Measurements from ENCODE around the gene FBXL13. TPM values are rescaled to one million over a fixed set of nuclear protein-coding genes. Genes with fewer than 3 reads are reported as not detected.

Gene FBXL13
- total and polyA plus RNA-seq, 2 of the 8 experiments (the other 6 are each of a cell fraction or from before 2014, with no cell fraction given) = 1.2 to 2.8 TPM

GRCh38 chr7:103093429-103093828 is 18.8 kb upstream of the FBXL13 start:
- FAIRE-seq = no peak
- H3K18ac ChIP-seq (ENCODE audit: extremely low read depth, low read length) = no peak overlapping the region
- POLR2A ChIA-PET (ENCODE audit: partially characterized antibody) = no interaction called here
- no peak overlapping the region for H2BK12ac ChIP-seq (ENCODE audit: low read depth, low read length)
- no peak overlapping the region for H2BK120ac ChIP-seq (replicated peaks; ENCODE audit: low read depth, low read length)
- peaks cover 2 to 27% (median 11%) of the 10 kb centered on the region in 4 experiments; a peak in 7 of 8 replicates for H3K36me3 ChIP-seq (ENCODE audit: control insufficient read depth in 2 of 4, insufficient read depth in 4 of 4, low read length in 3 of 4)
- H3K4ac ChIP-seq (replicated peaks; ENCODE audit: insufficient read length, low read depth, low read length) = no peak overlapping the region
- no peaks in the 10 kb centered on the region for H3K4me1 ChIP-seq (replicated peaks in 1 of 4; ENCODE audit: control insufficient read depth in 3 of 4, insufficient read depth in 4 of 4, low read length in 3 of 4)
- H2BK5ac ChIP-seq (ENCODE audit: low read depth, low read length) = no peak overlapping the region
- 87% methylated on average over 1 of the region's 1 CpG; no CpG with 5 or more reads in 1 of the 2 experiments for WGBS, 2 experiments (ENCODE audit: extremely low coverage in 1 of 2, insufficient coverage in 1 of 2, insufficient read length in 1 of 2, insufficient replicate concordance in 2 of 2, low coverage in 1 of 2, low lambda C conversion rate in 2 of 2, missing lambda C conversion rate in 1 of 2)
- H3K14ac ChIP-seq (ENCODE audit: insufficient read length) = no peak overlapping the region
- no peak overlapping the region for H2AFZ ChIP-seq (ENCODE audit: low read length)
- H3K79me2 ChIP-seq (ENCODE audit: control insufficient read depth in 1 of 2, insufficient read depth in 2 of 2, low read length in 2 of 2) = no peaks in the 10 kb centered on the region
- H3K23me2 ChIP-seq (ENCODE audit: low read depth, low read length) = no peaks in the 10 kb centered on the region
- H3K9ac ChIP-seq (replicated peaks in 1 of 4; ENCODE audit: extremely low read depth in 1 of 4, low read depth in 3 of 4, low read length in 3 of 4) = no peak overlapping the region
- peaks cover 0 to 2% of the 10 kb centered on the region in 2 experiments for H4K20me1 ChIP-seq (replicated peaks in 1 of 2; ENCODE audit: control insufficient read depth in 1 of 2, insufficient read depth in 2 of 2, low read length in 2 of 2)
- TF ChIP-seq SIX5 (IDR thresholded peaks at IDR 0.05; ENCODE audit: low read depth, low read length) (no peak), BRCA1 (IDR thresholded peaks at IDR 0.05; ENCODE audit: low read depth, low read length) (no peak)
- no peaks in the 10 kb centered on the region for H3K79me1 ChIP-seq (ENCODE audit: low read depth, low read length)
- no peak overlapping the region for H4K8ac ChIP-seq (ENCODE audit: extremely low read depth, insufficient read depth, low read length)
- no peak overlapping the region for H2BK20ac ChIP-seq (ENCODE audit: low read length)
- no peak overlapping the region for H4K5ac ChIP-seq (ENCODE audit: insufficient read length, low read depth, low read length)
- H3K27ac ChIP-seq (ENCODE audit: low read depth, low read length) = no peak overlapping the region
- no peaks in the 10 kb centered on the region for H3K9me3 ChIP-seq (ENCODE audit: insufficient read depth in 2 of 2, low read depth in 1 of 2, low read length in 1 of 2)
- DNase-seq (ENCODE audit: low read depth in 1 of 2, low spot score in 2 of 2) = no peak
- CTCF ChIA-PET (ENCODE audit: partially characterized antibody) = interaction anchor here (1.2 kb wide), 1 partner anchor 13 kb away, joined by 4 read pairs; no protein-coding TSS in a partner anchor
- H3K23ac ChIP-seq (ENCODE audit: insufficient read length) = no peak overlapping the region
- H3K27me3 ChIP-seq (replicated peaks in 1 of 4; ENCODE audit: control insufficient read depth in 3 of 4, extremely low read depth in 1 of 4, insufficient read depth in 3 of 4, low read length in 3 of 4) = no peaks in the 10 kb centered on the region
- no peak overlapping the region for H3K4me3 ChIP-seq (ENCODE audit: extremely low read depth in 1 of 4, insufficient read depth in 2 of 4, low read depth in 3 of 4, low read length in 4 of 4)
- no peak overlapping the region for H4K91ac ChIP-seq (replicated peaks; ENCODE audit: insufficient read length, low read length)
- no peak overlapping the region for H3K4me2 ChIP-seq (ENCODE audit: insufficient read depth in 1 of 2, low read depth in 2 of 2, low read length in 2 of 2)
- H2AK5ac ChIP-seq (ENCODE audit: low read depth, low read length) = no peak overlapping the region
- H2BK15ac ChIP-seq (ENCODE audit: low read length) = no peak overlapping the region
- H3K56ac ChIP-seq (replicated peaks; ENCODE audit: insufficient read length, low read depth, low read length) = no peak overlapping the region

Data from H1 (cell line).